Peyer's patch (tissue), 4 donors: ENCODE measurements around the gene GSAP.

ENCODE experiments used
- CTCF ChIP-seq, 6 experiments: fragments of 450-650 bp in 4 of 6; fragments of 200-600 bp in 2 of 6; sonication (generic) in 1 of 6; IDR thresholded peaks; one replicate each; pipeline ENCODE4 v1.5.1; 2017 to 2019; ENCODE audit warnings: antibody characterized with exemption in 6 of 6, mild to moderate bottlenecking in 3 of 6, moderate library complexity in 1 of 6
- POLR2A ChIP-seq, 2 donors: fragments of 450-650 bp; IDR thresholded peaks; one replicate each; pipeline ENCODE4 v1.5.1; 2017; ENCODE audit warnings: antibody characterized with exemption in 2 of 2, mild to moderate bottlenecking in 2 of 2, moderate library complexity in 2 of 2

- TF ChIP-seq CTCF (IDR thresholded peaks at IDR 0.05), result no peak
- TF ChIP-seq POLR2A (IDR thresholded peaks at IDR 0.05), result no peak
Observed at GRCh38 chr7:77447616-77448015, 31.5 kb upstream of the GSAP start.
